ENCODE measurements around the gene AGPAT3.

The AGPAT3 gene

GRCh38 chr21:43911015-43911934 lies 46.3 kb downstream of the AGPAT3 start:
- no peak for DNase-seq

DNA sequence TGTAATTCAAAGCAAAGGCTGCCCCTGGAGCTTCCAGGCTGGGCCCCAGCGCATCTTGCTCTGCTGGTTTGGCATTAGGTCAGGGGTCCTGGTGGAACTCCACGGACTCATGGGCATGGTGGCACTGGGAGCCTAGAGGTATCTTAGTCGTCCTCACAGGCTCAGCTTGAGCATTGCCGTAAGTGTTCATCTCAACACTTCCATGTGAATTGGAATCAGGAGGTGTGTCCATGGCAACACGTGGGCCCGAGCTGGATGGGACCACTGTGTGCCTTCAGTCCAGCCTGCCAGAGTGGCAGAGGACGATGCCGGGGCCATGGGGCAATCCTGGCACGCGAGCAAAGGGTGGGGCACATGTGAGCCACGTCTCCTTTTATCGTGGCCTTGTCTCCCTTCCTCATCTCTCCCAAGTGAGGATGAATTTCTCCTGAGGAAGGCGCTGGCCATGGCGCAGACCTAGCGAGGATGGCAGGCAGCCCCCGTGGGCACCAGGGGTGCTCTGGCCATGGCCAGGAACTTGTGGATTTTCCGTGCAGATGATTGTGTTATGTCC lies 47.0 kb downstream of the AGPAT3 start:
- DNase-seq, result no peak

DNA sequence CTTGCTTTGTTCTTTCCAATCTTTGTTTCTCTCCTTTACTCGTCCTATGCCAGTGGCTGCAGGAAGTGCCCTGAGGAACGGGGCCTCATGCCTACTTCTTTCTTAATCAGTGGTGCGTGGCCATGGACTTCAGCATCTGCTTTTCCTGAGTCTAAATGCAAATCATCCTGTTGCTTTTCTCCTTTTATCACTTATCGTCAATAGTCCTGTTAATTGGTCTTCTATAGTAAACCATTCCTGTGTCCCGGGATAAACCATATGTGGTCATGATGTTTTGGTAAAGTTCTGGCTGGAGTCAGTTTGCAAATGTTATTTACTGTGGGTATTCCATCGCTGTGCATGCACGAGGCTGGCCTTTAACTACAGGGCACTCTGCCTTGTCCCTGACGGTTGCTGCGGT lies 47.5 kb downstream of the AGPAT3 start:
- DNase-seq, result no peak

- no peak for DNase-seq
These were observed 47.9 kb downstream of the AGPAT3 start for GRCh38 chr21:43912910-43913309.

- no peak for DNase-seq
These were observed 48.9 kb downstream of the AGPAT3 start for GRCh38 chr21:43913928-43914327.

GRCh38 chr21:43916076-43916475 lies 51.1 kb downstream of the AGPAT3 start:
- DNase-seq, result no peak

DNA sequence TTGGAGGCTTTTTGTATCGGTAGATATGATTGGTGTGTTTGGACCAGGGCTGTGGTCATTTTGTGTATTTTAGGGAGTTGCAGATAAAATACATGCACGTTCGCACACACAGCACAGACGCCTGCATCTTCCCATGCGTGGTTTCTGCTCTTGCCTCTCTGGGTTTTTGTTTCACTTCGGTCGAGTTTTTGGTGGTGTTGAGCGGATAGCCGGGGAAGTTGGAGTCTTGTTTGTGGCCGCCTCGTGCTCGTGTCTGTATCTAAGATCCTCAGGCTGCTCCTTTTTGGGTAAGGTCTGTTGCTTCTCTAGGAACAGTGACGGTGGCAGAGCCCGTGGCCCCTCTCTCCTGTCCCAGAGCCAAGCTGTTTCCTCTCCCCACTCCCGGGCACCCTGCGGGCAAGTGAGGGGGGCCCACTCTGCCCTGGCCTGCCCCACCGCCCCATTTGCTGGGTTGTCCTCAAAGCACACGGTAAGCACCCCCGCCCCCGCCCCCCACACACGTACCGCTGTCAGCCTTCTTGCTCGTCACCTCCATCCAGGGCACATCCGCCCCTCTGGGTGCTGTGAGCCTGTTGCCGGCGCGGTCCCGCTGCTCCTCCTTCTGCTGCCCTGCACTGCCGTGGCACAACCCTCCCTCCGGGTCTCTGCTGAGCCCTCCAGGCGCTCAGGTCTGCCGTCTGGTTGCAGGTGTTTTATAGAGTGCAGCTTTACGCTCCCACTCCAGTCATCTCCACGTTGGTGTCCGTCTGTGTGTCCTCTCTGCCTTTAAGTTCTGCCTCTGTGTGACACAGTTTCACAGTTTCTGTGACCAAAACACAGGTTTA lies 51.9 kb downstream of the AGPAT3 start:
- DNase-seq, result peak; percentile 61

DNA sequence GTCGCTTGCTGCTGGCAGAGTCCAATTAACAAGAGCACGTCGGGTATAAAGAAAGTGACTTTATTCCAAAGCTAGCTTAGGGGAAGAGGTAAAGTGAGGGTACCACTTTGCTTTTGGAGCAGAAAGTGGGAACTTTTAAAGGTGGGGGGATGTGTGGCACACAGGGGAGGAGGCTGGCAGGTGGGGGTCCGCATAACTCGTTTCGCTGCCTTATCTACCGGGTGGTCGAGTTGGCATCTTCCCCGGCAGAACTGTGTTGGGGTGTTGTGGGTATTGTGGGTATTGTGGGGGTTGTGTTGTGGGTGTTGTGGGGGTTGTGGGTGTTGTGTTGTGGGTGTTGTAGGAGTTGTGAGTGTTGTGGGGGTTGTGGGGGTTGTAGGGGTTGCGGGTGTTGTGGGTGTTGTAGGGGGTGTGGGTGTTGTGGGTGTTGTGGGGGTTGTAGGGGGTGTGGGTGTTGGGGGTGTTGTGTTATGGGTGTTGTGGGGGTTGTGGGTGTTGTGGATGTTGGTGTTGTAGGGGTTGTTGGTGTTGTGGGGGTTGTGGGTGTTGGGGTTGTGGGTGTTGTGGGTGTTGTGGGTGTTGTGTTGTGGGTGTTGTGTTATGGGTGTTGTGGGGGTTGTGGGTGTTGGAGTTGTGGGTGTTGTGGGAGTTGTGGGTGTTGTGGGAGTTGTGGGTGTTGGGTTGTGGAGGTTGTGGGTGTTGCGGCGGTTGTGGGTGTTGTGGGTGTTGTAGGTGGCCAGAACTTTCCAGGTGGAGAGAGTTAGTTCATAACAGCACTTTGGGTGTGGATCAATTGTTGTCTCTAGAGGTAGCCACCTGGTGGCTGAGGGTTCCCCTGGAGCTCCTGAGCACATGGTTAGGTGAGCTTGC lies 52.7 kb downstream of the AGPAT3 start:
- DNase-seq, result peak; percentile 25

- no peak for DNase-seq
These were observed 53.4 kb downstream of the AGPAT3 start for GRCh38 chr21:43918385-43918947.

DNA sequence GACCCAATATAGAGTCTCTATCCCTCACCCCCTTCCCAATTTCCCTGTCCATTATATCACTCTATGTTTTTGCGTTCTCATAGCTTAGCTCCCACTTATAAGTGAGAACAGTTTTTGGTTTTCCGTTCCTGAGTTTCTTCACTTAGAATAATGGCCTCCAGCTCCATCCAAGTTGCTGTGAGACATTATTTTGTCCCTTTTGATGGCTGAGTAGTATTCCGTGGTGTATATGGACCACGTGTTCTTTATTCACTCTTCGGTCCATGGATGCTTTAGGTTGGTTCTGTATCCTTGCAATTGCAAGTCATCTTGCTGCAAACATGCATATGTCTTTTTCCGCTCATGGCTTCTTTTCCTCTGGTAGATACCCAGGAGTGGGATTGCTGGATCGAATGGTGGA lies 54.3 kb downstream of the AGPAT3 start:
- DNase-seq, result no peak

- no peak for DNase-seq
These were observed 55.1 kb downstream of the AGPAT3 start for GRCh38 chr21:43919871-43920801.

DNA sequence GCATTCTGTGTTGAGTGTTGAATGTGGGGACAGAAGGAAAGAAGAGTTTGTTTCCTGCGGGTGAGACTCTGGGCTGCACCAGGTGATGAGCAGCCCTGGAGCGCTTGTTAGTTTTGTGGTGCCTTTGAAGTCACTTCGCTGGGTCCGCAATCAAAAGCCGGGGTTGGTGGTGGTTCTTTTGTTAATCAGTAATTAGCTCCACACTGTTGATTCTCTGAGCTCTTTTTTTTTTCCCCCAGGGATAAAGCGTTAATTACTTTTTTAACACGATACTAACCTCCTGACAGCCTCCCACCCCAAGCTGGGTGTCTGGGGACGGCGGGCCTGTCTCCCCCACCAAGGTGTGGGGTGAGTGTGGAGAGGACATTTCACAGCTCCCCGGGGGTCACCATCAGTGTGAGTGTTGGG lies 56.6 kb downstream of the AGPAT3 start:
- no peak for DNase-seq

DNA sequence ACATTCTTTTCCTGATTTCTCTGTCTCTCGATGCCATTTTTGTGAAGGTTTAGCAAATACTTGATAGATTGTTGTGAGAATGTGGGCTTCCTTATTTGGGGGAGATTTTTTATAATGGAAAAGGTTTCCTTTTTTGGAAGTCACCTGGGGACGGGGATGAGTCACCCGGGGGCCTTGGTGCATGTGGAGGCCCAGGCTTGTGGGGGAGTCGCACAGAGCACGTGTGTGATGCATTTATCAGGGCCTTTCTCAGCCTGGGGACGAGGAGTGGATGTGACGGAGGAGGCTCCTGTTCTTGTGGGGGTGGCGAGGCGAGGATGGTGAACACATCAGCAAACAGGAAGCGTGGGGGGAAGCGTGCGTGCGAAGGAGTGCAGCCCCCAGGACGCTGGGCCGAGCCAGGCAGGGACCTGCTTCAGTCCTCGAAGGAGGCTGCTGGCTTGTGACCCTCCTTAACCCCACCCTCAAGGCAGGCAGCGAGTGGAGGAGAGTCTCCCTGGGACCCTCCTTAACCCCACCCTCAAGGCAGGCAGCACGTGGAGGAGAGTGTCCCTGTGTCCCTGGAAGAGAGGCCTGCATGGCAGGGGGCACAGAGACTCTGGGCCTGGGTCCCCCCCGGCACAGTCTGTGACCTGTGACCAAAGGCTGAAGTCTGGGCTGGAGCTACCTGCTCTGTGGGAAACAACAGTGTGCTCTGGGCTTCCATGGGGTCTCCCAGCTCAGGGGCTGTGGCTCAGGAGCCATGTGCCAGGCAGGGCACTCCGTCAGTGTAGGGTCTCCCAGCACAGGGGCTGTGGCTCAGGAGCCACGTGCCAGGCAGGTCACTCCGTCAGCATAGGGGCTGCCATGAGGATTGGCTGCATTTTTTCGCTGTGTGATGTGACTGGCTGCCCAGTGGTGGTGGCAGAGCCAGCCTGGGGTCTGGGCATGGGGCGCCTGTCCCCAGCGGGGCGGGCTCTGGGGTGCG lies 57.2 kb downstream of the AGPAT3 start:
- DNase-seq, result peak; percentile 29

- DNase-seq, result no peak
These were observed 57.9 kb downstream of the AGPAT3 start for GRCh38 chr21:43922949-43923348.

DNA sequence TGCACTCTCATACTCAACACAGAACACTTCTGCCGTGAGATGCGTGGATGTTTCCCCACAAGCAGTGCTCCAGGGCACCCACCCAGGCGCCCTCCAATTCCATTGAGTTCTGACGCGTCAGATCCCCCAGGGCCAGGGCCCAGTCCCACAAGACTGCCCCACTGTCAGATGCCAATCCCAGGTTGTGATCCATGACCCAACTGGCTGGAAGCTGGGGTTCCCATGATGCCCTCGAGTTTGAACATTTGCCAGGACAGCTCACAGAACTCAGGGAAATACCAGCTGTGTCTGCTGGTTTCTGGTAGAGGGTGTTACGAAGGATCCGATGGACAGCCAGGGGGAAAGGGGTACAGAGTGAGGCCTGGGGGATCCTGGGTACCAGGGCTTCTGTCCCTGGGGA lies 58.4 kb downstream of the AGPAT3 start:
- DNase-seq, result no peak

DNA sequence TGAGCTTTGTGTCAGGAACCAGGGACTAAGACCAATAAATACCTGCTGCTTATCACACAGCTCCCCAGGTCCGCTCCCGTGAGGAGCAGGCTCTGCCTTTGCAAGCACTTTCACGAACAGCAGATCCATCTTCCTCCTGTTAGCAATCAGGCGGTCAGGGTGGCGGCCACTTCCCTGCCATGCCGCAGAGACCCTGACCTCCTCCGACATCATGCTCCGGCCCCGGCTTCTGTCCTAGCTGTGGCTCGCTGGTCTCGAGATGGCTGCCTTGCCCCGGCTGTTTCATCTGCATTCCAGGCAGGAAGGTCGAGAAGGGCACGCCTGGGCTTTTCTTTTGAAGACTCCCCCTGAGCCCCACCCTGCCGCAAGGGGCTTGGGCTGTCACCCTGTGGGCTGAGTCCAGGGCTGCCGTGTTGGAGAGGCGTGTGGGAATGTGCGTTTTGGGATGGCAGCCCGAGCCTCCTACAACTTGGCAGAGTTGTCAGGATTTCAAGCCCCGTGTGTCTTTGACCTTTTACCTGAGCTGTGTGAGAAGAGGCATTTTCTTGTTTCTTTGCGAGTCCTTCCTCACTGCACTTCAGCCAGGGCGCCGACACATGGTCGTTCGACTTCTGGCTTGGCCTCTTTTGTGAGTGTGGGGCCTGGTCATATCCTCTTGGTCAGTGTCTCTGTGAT lies 59.5 kb downstream of the AGPAT3 start:
- no peak for DNase-seq

DNA sequence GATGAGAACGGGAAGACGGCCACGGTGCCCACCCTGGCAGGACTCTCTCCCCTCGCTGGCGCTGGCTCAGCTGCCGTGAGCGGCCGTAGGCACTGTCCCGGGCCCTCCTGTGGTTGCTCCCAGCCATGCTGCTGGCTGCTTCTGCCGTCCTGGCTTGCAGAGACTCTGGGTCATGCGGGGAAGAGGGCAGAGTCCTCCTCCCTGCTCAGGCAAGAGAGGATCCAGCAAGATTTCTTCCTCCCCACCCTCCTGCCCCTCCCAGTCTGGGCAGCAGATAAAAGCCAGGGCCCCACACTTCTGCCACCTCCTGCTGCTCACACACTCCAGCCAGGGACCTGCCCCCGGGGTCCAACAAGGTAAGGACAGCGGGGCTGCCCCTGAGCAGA lies 60.1 kb downstream of the AGPAT3 start:
- no peak for DNase-seq

DNA sequence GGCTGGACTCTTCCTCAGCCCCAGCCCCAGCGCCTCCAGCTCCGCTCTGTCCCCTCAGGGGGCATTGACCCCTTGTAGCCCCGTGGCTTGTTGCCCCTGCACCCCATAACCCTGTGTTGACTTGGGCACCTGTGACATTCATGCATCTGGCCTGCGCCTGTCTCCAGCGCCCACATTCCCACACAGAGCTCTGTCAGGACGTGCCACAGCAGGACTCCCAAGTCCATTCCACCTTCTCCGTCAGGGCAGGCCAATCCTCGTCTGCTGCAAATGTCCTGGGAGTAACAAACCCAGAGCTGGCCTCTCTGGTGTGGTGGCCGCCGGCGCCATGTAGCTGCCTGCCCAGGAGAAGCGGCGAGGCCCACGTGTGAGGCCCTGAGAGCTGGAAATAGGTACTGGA lies 60.6 kb downstream of the AGPAT3 start:
- no peak for DNase-seq

GRCh38 chr21:43926196-43926595 lies 61.2 kb downstream of the AGPAT3 start:
- DNase-seq, result no peak

Data from activated CD4-positive, alpha-beta T cell treated with anti-CD3 and anti-CD28 coated beads, Interleukin-2, amount 50 U/mL, for 16 hours (primary cell).